Stimulated activated effector memory CD8-positive, alpha-beta T cell treated with anti-CD3 and anti-CD28 coated beads, Interleukin-12 subunit alpha, Interleukin-12 subunit beta, amount 100 ng/mL, for 72 hours (primary cell): ENCODE measurements around the gene CEP128.
"Not testable (repeated sequence)": the region's sequence is repeated elsewhere in the genome, so short reads cannot be mapped to it uniquely, and the experiment has no call there.

Experiments used
- ATAC-seq: fragments of 150-1000 bp; cut with Tn5 transposase; 2 replicates; pipeline ENCODE4 v1.10.0; 2021
- DNase-seq, 2 donors: peaks; one replicate each; pipeline ENCODE4 v3.0.0; 2021 to 2022; ENCODE audit warnings: low spot score in 2 of 2
- H3K27ac Mint-ChIP-seq: one replicate; pipeline ENCODE4 v1.8.0; 2022; ENCODE audit warnings: mild to moderate bottlenecking, mixed read lengths
- H3K36me3 Mint-ChIP-seq: one replicate; pipeline ENCODE4 v1.8.0; 2022; ENCODE audit warnings: mild to moderate bottlenecking, mixed read lengths
- H3K4me1 Mint-ChIP-seq: one replicate; pipeline ENCODE4 v1.8.0; 2022; ENCODE audit warnings: mixed read lengths
- H3K4me3 Mint-ChIP-seq: one replicate; pipeline ENCODE4 v1.8.0; 2022; ENCODE audit warnings: mild to moderate bottlenecking, mixed read lengths
- H3K9me3 Mint-ChIP-seq: one replicate; pipeline ENCODE4 v1.8.0; 2022; ENCODE audit warnings: mixed read lengths

CEP128 gene

DNA sequence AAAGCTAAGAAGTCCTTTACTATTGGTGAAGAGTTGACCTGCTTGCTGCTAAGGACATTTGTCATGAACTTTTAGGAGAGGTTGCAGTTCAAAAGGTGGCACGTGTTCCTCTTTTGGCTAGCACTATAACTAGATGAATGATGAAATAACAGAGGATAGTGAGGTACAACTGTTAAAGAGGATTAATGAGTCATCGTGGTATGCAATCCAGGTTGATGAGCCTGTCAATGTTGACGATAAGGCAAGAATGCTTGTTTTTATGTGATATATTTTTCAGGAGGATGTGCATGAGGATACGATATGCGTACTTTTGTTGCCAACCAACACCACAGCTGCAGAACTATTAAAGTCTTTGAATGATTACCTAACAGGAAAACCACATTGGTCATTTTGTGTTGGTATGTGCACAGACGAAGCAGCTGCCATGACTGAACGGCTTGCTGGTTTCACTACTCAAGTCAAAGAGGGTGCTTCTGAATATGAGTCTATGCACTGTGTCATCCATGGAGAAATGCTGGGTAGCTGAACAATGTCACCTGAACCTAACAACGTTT, 10.6 kb downstream of the CEP128 start:
- Mint-ChIP-seq H3K9me3 (no peaks in the 10 kb centered on the region), H3K27ac (peak overlapping the region; percentile 53), H3K4me3 (peak overlapping the region; percentile 41), H3K36me3 (peaks cover under 1% of the 10 kb centered on the region), H3K4me1 (peaks cover 51% of the 10 kb centered on the region)
- peak; percentile 11 to 69 for DNase-seq
- peak; percentile 99 for ATAC-seq

GRCh38 chr14:80930095-80930494, 11.4 kb downstream of the CEP128 start:
- DNase-seq (no peak), ATAC-seq (no peak)
- peaks cover 57% of the 10 kb centered on the region for H3K4me1 Mint-ChIP-seq
- no peaks in the 10 kb centered on the region for H3K36me3 Mint-ChIP-seq
- peak overlapping the region; percentile 53 for H3K27ac Mint-ChIP-seq
- peak overlapping the region; percentile 41 for H3K4me3 Mint-ChIP-seq
- no peaks in the 10 kb centered on the region for H3K9me3 Mint-ChIP-seq

DNA sequence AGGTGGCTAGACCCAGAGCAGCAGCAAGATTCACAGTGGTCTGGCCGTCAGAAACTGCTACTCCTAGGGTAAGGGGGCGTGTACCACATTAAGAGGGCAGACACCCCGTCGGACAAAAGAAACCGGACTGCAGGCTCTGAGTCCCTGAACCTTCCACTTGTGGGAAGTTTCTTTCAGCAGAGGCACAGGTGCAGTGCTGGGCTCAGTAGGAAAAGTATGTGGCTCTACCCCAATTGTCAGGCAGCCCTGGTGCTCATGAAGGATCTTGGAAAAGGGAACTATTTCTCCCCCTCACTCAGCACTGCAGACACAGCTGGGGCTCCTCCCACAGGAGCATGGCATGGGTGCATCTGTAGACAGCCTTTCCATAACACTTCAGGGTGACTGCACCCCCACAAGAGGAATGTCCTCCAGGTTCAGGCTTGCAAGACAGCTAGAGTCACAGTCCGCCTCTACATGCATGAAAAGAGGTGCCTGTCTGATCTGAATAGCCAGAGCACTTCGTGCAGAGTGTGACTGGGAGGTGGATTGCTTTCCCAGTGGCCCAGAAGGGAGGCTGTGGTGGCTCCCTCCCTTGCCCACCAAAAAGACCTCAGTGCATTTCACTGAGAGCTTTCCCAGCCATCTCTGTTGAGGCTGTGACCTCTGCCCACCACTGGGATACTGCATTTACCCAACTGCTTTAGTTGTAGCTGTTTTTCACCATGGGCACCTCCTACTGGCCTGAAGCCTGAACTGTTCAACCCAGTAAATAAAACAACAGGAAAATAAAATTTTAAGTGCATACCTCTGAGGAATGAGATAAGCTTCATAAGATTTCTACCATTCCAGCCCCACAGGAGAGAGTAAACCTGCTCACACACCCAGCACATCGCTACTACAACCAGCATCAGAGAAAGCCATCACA, 14.2 kb downstream of the CEP128 start:
- Mint-ChIP-seq H3K9me3 (no peaks in the 10 kb centered on the region), H3K4me1 (peaks cover 48% of the 10 kb centered on the region), H3K27ac (no peak overlapping the region), H3K36me3 (no peaks in the 10 kb centered on the region), H3K4me3 (no peak overlapping the region)
- ATAC-seq (no peak), DNase-seq (no peak)

- Mint-ChIP-seq H3K4me3 (no peak overlapping the region), H3K4me1 (peaks cover 43% of the 10 kb centered on the region), H3K36me3 (no peaks in the 10 kb centered on the region), H3K9me3 (no peaks in the 10 kb centered on the region), H3K27ac (no peak overlapping the region)
- DNase-seq, result no peak
- ATAC-seq, result no peak
These were observed 15.0 kb downstream of the CEP128 start for GRCh38 chr14:80926397-80927082.

DNA sequence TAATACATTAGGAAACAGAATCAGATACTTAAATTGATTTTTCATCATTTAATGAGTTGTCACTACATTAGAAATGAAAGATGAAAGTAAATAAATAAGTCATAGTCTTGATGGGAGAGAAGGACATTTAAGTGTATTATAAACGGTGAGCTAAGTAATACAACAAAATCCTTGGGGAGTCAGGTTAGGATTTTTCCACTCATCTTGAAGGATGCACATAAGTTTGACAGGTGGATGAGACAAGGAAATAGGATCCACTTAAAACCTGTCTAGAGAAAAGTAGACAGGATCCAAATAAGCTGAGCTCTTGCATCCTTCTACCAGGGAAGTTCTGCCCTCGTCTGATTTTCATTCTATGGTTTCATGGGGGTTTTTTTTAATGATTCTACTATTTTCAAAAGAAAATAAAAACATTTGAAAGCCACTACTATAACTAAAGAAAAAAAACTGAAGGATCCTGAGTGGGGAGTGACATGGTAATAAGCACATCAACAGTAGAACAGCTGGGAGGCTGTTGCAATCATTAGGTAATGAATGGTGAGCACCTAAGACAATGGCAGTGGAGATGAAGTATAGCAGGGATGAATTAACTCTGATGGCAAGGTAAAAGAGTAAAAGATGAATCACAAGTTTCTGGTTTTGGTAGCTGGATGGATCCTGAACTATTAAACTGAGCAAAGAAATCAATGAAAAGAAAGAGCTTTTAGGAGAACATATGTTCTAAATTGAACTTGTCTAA, 17.0 kb downstream of the CEP128 start:
- H3K36me3 Mint-ChIP-seq, result no peaks in the 10 kb centered on the region

GRCh38 chr14:80923368-80923767, 18.2 kb downstream of the CEP128 start:
- Mint-ChIP-seq H3K36me3 (no peaks in the 10 kb centered on the region), H3K4me3 (no peak overlapping the region), H3K4me1 (peaks cover 21% of the 10 kb centered on the region), H3K9me3 (no peaks in the 10 kb centered on the region), H3K27ac (no peak overlapping the region)
- ATAC-seq (no peak), DNase-seq (no peak)

More for the DNA sequence above, 17.0 kb downstream of the CEP128 start:
- Mint-ChIP-seq H3K9me3 (no peaks in the 10 kb centered on the region), H3K4me1 (peaks cover 22% of the 10 kb centered on the region), H3K27ac (no peak overlapping the region), H3K4me3 (no peak overlapping the region)
- ATAC-seq (no peak), DNase-seq (no peak)

DNA sequence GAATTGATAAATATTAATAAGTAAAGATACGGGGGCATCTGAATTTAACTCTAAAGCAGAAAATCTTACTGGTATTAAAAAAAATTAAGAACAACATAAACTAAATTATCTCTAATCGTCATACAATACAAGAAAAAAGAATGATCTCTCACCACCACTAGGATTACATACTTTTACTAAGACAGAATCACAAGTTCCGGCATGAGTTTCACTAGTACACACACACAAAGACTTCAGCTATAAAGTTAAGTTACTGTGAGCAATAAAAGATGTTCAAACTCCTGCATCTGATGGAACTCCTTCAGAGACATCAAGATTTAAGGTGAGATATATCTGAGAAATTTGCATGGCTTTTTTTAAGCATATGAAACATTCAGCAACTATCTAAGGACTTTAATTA, 21.9 kb downstream of the CEP128 start:
- DNase-seq (no peak), ATAC-seq (no peak)
- Mint-ChIP-seq H3K4me3 (no peak overlapping the region), H3K27ac (no peak overlapping the region), H3K4me1 (peaks cover 1% of the 10 kb centered on the region), H3K9me3 (no peaks in the 10 kb centered on the region), H3K36me3 (peaks cover 12% of the 10 kb centered on the region)

- H3K4me3 Mint-ChIP-seq, ATAC-seq, H3K9me3 Mint-ChIP-seq, DNase-seq, H3K4me1 Mint-ChIP-seq, H3K27ac Mint-ChIP-seq: not testable (repeated sequence)
- H3K36me3 Mint-ChIP-seq, result peaks cover 25% of the 10 kb centered on the region
These were observed 29.5 kb downstream of the CEP128 start for GRCh38 chr14:80912013-80912412.

DNA sequence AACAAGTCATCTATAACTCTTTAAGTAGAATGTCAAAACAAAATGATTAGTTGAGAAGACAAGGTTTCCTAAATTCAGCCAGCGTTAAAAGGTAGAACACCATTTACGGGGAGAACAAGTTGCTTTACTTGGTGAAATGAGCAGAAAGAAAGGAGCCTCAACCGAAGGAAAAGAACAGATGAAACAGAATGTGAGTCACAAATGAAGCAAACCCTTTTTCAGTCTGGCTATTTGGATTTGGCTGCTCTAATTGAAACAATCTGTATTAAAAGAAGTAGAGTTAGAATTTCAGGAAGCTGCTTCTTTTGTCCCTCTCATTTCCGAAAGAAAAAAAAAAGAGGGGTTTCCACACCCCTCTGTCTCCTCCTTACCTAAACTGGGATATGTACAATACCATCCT, 34.6 kb downstream of the CEP128 start:
- no peak for ATAC-seq
- Mint-ChIP-seq H3K4me1 (peaks cover 9% of the 10 kb centered on the region), H3K36me3 (peaks cover 9% of the 10 kb centered on the region), H3K4me3 (no peak overlapping the region), H3K9me3 (no peaks in the 10 kb centered on the region), H3K27ac (no peak overlapping the region)
- no peak for DNase-seq

GRCh38 chr14:80906336-80906735, 35.2 kb downstream of the CEP128 start:
- Mint-ChIP-seq H3K9me3 (no peaks in the 10 kb centered on the region), H3K27ac (no peak overlapping the region), H3K4me3 (no peak overlapping the region), H3K4me1 (peaks cover 15% of the 10 kb centered on the region), H3K36me3 (peaks cover 9% of the 10 kb centered on the region)
- DNase-seq, result no peak
- no peak for ATAC-seq

DNA sequence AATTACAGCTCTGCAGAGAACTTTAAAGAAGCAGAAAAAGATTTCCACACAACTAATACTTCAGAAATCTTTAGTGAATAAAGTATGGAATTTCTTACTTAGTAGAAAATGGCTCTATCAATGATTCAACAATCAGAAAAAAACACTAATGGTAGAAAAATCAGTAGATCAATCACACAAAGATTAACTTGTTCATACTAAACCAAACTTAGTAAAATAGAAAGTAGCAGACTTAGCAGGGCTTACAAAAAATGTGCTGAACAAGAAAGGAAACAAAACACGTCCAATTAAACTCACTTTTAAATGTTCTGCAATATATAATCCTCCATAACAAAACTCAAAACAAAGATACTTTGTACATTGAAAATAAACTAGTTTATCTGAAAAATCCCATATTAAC, 38.9 kb downstream of the CEP128 start:
- peaks cover 15% of the 10 kb centered on the region for H3K4me1 Mint-ChIP-seq
- no peak overlapping the region for H3K4me3 Mint-ChIP-seq
- H3K27ac Mint-ChIP-seq, result no peak overlapping the region
- H3K36me3 Mint-ChIP-seq, result peaks cover 9% of the 10 kb centered on the region
- DNase-seq, result no peak
- no peaks in the 10 kb centered on the region for H3K9me3 Mint-ChIP-seq
- peak; percentile 42 for ATAC-seq

DNA sequence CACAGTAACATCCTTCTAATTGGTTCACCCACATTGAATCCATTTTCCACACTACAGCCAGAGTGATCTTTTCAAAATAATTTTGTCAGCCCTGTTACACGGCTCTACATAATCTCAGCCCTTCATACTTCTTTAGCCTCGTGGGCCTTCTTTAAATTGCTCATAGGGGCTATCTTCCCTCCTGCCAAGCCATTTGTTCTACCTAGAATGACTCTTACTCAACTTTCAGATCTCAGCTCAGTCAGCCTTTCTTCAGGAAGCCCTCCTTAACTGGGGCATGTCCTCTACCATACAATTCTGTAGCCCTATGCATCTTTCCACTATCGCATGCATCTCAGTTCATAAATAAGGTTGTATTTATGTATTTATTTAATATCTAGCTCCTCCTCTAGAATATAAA, 39.7 kb downstream of the CEP128 start:
- ATAC-seq, result peak; percentile 87
- H3K4me1 Mint-ChIP-seq, result peaks cover 15% of the 10 kb centered on the region
- H3K36me3 Mint-ChIP-seq, result peaks cover 9% of the 10 kb centered on the region
- DNase-seq, result no peak
- no peak overlapping the region for H3K27ac Mint-ChIP-seq
- H3K9me3 Mint-ChIP-seq, result no peaks in the 10 kb centered on the region
- no peak overlapping the region for H3K4me3 Mint-ChIP-seq

DNA sequence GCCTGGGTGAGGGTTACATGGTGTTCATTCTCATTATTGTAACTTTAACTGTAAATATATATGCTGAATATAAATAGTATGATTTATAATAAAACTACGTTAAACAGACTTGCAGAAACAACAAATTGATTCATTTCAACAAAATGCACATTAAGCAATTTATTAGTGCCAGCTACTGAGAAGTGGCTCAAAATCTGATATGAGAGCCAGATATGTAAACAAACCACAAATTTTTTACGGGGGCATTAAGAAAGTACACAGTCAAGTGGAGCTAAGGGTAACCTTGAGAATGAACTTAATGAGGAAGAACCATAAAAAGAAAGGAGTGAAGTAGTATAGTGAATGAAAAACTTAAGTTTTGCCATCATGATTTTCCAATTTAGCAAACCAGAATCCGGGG, 40.3 kb downstream of the CEP128 start:
- no peak overlapping the region for H3K27ac Mint-ChIP-seq
- H3K4me1 Mint-ChIP-seq, result peaks cover 15% of the 10 kb centered on the region
- DNase-seq (no peak), ATAC-seq (no peak)
- peaks cover 9% of the 10 kb centered on the region for H3K36me3 Mint-ChIP-seq
- H3K9me3 Mint-ChIP-seq, result no peaks in the 10 kb centered on the region
- no peak overlapping the region for H3K4me3 Mint-ChIP-seq

- Mint-ChIP-seq H3K9me3 (peaks cover 22% of the 10 kb centered on the region), H3K27ac (no peak overlapping the region), H3K4me1 (peaks cover 1% of the 10 kb centered on the region), H3K36me3 (no peaks in the 10 kb centered on the region), H3K4me3 (no peak overlapping the region)
- ATAC-seq (no peak), DNase-seq (no peak)
These were observed 68.9 kb downstream of the CEP128 start for GRCh38 chr14:80872645-80873044.

GRCh38 chr14:80868260-80868659, 73.3 kb downstream of the CEP128 start:
- no peak for DNase-seq
- H3K9me3 Mint-ChIP-seq, result peaks cover 27% of the 10 kb centered on the region
- no peak overlapping the region for H3K27ac Mint-ChIP-seq
- ATAC-seq, result no peak
- no peaks in the 10 kb centered on the region for H3K36me3 Mint-ChIP-seq
- no peaks in the 10 kb centered on the region for H3K4me1 Mint-ChIP-seq
- H3K4me3 Mint-ChIP-seq, result no peak overlapping the region
